ENCODE measurements around the gene GRIK5.
A peak's percentile ranks its signal among the peaks of the same experiment; 100 is the strongest.

The GRIK5 gene

DNA sequence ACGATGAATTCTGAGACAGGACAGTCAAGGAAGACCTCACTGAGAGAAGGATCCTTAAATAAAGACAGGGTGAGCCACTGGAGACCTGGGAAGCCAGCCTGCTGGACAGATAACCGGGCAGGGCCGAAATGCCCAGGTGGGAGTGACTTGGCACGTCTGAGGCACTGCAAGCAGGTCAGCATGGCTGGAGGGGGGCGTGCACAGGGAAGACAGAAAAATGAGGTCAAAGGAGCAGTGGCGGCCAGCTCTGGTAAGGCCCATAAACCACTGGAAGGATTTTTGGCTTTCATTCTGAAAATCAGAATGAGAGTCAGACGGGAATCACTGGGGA lies 70.2 kb downstream of the GRIK5 start:
- DNase-seq (ENCODE audit: low spot score) (no peak), ATAC-seq (ENCODE audit: low read depth) (no peak)
- H3K36me3 ChIP-seq (ENCODE audit: low read depth): no peaks in the 10 kb centered on the region
- TF ChIP-seq, protein P1, sequence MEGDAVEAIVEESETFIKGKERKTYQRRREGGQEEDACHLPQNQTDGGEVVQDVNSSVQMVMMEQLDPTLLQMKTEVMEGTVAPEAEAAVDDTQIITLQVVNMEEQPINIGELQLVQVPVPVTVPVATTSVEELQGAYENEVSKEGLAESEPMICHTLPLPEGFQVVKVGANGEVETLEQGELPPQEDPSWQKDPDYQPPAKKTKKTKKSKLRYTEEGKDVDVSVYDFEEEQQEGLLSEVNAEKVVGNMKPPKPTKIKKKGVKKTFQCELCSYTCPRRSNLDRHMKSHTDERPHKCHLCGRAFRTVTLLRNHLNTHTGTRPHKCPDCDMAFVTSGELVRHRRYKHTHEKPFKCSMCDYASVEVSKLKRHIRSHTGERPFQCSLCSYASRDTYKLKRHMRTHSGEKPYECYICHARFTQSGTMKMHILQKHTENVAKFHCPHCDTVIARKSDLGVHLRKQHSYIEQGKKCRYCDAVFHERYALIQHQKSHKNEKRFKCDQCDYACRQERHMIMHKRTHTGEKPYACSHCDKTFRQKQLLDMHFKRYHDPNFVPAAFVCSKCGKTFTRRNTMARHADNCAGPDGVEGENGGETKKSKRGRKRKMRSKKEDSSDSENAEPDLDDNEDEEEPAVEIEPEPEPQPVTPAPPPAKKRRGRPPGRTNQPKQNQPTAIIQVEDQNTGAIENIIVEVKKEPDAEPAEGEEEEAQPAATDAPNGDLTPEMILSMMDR (IDR thresholded peaks at IDR 0.05; ENCODE audit: poor library complexity, severe bottlenecking): no peak
- no peak overlapping the region for H3K27ac ChIP-seq (ENCODE audit: poor library complexity, severe bottlenecking)
- no peak overlapping the region for H3K4me3 ChIP-seq (ENCODE audit: severe bottlenecking)
- no peaks in the 10 kb centered on the region for H3K4me1 ChIP-seq (ENCODE audit: insufficient read depth, poor library complexity, severe bottlenecking)
- peaks cover 64% of the 10 kb centered on the region for H3K27me3 ChIP-seq (ENCODE audit: insufficient read depth, poor library complexity, severe bottlenecking)
- no peaks in the 10 kb centered on the region for H3K9me3 ChIP-seq (ENCODE audit: severe bottlenecking)

DNA sequence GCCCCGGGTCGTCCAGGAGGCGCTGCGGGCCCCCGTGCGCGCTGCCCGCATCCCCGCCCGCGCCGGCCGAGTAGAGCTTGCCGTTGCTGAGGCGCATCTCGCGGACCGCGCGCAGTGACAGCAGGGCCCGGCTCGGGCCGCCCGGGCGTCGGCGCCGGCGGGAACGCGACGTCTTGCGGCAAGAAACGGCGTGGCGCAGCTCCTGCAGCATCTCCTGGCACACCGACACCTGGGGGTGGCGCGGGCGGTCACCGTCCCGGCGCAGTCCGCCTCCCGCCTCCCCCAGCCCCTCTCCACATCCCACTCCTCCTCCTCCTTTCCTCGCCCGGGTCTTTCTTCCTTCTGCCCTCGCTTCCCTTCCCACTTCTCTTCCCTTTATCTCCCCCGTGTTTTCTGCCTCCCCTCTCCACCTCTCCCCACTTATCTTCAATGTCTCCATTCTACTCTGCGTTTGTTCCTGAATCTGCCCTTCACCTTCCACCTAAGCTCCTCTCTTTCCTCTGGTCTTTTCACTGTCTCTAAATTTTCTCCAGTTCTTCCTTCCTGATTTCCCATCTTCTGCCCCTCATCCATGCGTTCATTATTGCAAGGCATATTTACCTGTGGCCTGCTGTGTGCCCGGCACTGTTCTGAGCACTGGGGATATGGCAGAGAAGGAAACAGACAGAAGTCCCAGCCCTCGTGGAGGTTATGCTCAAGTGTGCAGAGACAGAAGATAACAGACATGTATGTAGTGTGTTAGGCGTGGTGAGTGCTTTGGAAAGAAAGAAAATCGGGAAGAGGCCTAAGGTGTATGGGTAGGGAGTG lies 70.7 kb downstream of the GRIK5 start:
- Histone ChIP-seq H3K4me1 (ENCODE audit: insufficient read depth, poor library complexity, severe bottlenecking) (no peaks in the 10 kb centered on the region), H3K27ac (ENCODE audit: poor library complexity, severe bottlenecking) (no peak overlapping the region), H3K9me3 (ENCODE audit: severe bottlenecking) (no peaks in the 10 kb centered on the region), H3K36me3 (ENCODE audit: low read depth) (no peaks in the 10 kb centered on the region), H3K4me3 (ENCODE audit: severe bottlenecking) (no peak overlapping the region), H3K27me3 (ENCODE audit: insufficient read depth, poor library complexity, severe bottlenecking) (peaks cover 66% of the 10 kb centered on the region)
- ATAC-seq (ENCODE audit: low read depth) (no peak), DNase-seq (ENCODE audit: low spot score) (no peak)
- TF ChIP-seq, protein P1 (IDR thresholded peaks at IDR 0.05; ENCODE audit: poor library complexity, severe bottlenecking): no peak

DNA sequence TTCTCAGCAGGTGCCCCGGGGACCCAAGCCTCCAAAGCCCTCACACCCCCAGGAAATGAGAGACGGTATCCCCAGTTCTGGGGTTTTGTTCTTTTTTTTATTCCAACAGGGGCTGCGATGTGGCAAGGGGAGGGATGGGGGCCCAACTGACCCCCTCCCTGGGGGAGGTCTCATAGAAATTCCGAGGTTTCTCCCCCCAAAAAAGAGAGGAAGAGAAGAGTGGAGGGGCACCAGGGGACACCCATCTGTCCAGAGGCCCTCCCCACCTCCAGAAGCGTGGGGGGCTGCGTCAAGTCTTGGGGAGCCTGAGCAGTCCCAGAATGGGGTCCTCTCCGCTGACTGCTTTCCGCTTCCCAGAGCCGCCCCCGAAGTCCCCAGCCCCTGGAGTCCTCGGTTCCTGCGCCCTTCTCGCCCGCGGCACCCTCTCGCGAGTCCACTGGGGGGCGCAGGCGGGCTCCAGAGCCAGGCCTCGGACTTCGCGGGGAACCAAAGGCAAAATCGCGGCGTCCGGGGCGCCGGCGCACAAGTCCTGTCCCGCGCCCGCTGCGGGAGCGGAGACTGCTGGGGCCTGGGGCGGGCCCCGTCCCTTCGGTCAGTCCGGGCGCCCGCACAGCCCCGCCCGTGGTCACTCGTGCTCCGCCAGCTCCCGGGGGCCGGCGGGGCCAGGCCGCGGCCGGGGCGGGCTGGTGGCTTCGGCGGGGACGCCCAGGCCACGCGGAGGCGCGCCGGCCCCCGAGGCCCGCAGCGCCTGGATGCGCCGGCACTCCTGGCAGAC lies 71.6 kb downstream of the GRIK5 start:
- H3K4me3 ChIP-seq (ENCODE audit: severe bottlenecking): no peak overlapping the region
- ATAC-seq (ENCODE audit: low read depth) (no peak), DNase-seq (ENCODE audit: low spot score) (no peak)
- H3K9me3 ChIP-seq (ENCODE audit: severe bottlenecking): no peaks in the 10 kb centered on the region
- H3K36me3 ChIP-seq (ENCODE audit: low read depth): no peaks in the 10 kb centered on the region
- H3K27me3 ChIP-seq (ENCODE audit: insufficient read depth, poor library complexity, severe bottlenecking): peaks cover 71% of the 10 kb centered on the region
- no peak overlapping the region for H3K27ac ChIP-seq (ENCODE audit: poor library complexity, severe bottlenecking)
- TF ChIP-seq, protein P1 (IDR thresholded peaks at IDR 0.05; ENCODE audit: poor library complexity, severe bottlenecking): peak; percentile 51
- no peaks in the 10 kb centered on the region for H3K4me1 ChIP-seq (ENCODE audit: insufficient read depth, poor library complexity, severe bottlenecking)

DNA sequence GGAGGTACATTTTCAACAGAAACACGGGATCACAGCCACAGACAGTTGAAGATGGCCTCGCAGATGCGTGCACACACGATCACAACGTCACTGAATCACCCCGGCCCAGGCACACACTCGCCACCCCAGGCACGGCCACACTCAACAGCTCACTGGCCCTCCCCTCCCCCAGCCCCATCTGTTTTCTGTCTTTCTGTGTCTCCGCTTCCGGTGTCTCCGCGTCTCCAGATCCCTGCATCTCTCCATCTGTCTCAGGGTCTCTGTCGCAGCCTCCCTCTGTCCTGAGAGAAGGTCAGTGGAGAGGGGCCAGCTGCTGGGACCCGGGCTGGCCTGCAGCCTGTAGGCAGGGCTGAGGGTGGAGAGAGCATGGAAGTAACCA lies 72.2 kb downstream of the GRIK5 start:
- no peak for ATAC-seq (ENCODE audit: low read depth)
- Histone ChIP-seq H3K36me3 (ENCODE audit: low read depth) (no peaks in the 10 kb centered on the region), H3K4me3 (ENCODE audit: severe bottlenecking) (no peak overlapping the region), H3K27me3 (ENCODE audit: insufficient read depth, poor library complexity, severe bottlenecking) (peaks cover 72% of the 10 kb centered on the region), H3K4me1 (ENCODE audit: insufficient read depth, poor library complexity, severe bottlenecking) (no peaks in the 10 kb centered on the region), H3K9me3 (ENCODE audit: severe bottlenecking) (no peaks in the 10 kb centered on the region), H3K27ac (ENCODE audit: poor library complexity, severe bottlenecking) (no peak overlapping the region)
- DNase-seq (ENCODE audit: low spot score): no peak
- TF ChIP-seq, protein P1 (IDR thresholded peaks at IDR 0.05; ENCODE audit: poor library complexity, severe bottlenecking): no peak
